ENCODE measurements around the gene WDR45B. TPM values are rescaled to one million over a fixed set of nuclear protein-coding genes. Genes with fewer than 3 reads are reported as not detected.

Gene WDR45B
- total RNA-seq, 2 donors from 2014 or later = 58.8 to 119 TPM

- intact Hi-C loops (cut with DNase I) = no loop called here
- Histone ChIP-seq H3K36me3 (peaks cover 10% of the 10 kb centered on the region), H3K27me3 (no peaks in the 10 kb centered on the region), H3K4me1 (no peaks in the 10 kb centered on the region), H3K27ac (no peak overlapping the region), H3K4me3 (no peak overlapping the region), H3K9ac (ENCODE audit: low read depth in 2 of 2, low read length in 2 of 2) (no peak overlapping the region), H3K9me3 (no peaks in the 10 kb centered on the region)
- no peak for TF ChIP-seq CTCF (IDR thresholded peaks at IDR 0.05)
- no peak for DNase-seq
Measured at GRCh38 chr17:82602487-82602886, 45.8 kb downstream of the WDR45B start.

- TF ChIP-seq CTCF (IDR thresholded peaks at IDR 0.05) = no peak
- no peak for DNase-seq
Measured at GRCh38 chr17:82601447-82602000, 46.7 kb downstream of the WDR45B start.

GRCh38 chr17:82600731-82601446 lies 47.4 kb downstream of the WDR45B start:
- H3K36me3 ChIP-seq = peaks cover 10% of the 10 kb centered on the region
- no peak overlapping the region for H3K27ac ChIP-seq
- intact Hi-C loops (cut with DNase I) = no loop called here
- no peaks in the 10 kb centered on the region for H3K27me3 ChIP-seq
- H3K9ac ChIP-seq (ENCODE audit: low read depth in 2 of 2, low read length in 2 of 2) = no peak overlapping the region
- H3K9me3 ChIP-seq = no peaks in the 10 kb centered on the region
- DNase-seq = no peak
- no peaks in the 10 kb centered on the region for H3K4me1 ChIP-seq
- no peak for TF ChIP-seq CTCF (IDR thresholded peaks at IDR 0.05)
- no peak overlapping the region for H3K4me3 ChIP-seq

More at GRCh38 chr17:82601447-82602000, 46.7 kb downstream of the WDR45B start:
- no peak overlapping the region for H3K4me3 ChIP-seq
- peaks cover 10% of the 10 kb centered on the region for H3K36me3 ChIP-seq
- no peak overlapping the region for H3K9ac ChIP-seq (ENCODE audit: low read depth in 2 of 2, low read length in 2 of 2)
- H3K9me3 ChIP-seq = no peaks in the 10 kb centered on the region
- intact Hi-C loops (cut with DNase I) = no loop called here
- no peaks in the 10 kb centered on the region for H3K4me1 ChIP-seq
- H3K27ac ChIP-seq = no peak overlapping the region
- H3K27me3 ChIP-seq = no peaks in the 10 kb centered on the region

- H3K4me1 ChIP-seq = no peaks in the 10 kb centered on the region
- no peaks in the 10 kb centered on the region for H3K9me3 ChIP-seq
- H3K4me3 ChIP-seq = no peak overlapping the region
- no peak for DNase-seq
- no peak for TF ChIP-seq CTCF (IDR thresholded peaks at IDR 0.05)
- H3K36me3 ChIP-seq = peaks cover 10% of the 10 kb centered on the region
- H3K27me3 ChIP-seq = no peaks in the 10 kb centered on the region
- H3K9ac ChIP-seq (ENCODE audit: low read depth in 2 of 2, low read length in 2 of 2) = no peak overlapping the region
- intact Hi-C loops (cut with DNase I) = no loop called here
- no peak overlapping the region for H3K27ac ChIP-seq
Measured at GRCh38 chr17:82599674-82600661, 48.3 kb downstream of the WDR45B start.
